Measurements from ENCODE around the gene SCN1A. TPM values are rescaled to one million over a fixed set of nuclear protein-coding genes. Genes with fewer than 3 reads are reported as not detected.

Gene SCN1A
- total and polyA plus RNA-seq, 2 of the 13 experiments (the other 11 are each of a cell fraction or from before 2014, with no cell fraction given) = 19.9 to 39.4 TPM

DNA sequence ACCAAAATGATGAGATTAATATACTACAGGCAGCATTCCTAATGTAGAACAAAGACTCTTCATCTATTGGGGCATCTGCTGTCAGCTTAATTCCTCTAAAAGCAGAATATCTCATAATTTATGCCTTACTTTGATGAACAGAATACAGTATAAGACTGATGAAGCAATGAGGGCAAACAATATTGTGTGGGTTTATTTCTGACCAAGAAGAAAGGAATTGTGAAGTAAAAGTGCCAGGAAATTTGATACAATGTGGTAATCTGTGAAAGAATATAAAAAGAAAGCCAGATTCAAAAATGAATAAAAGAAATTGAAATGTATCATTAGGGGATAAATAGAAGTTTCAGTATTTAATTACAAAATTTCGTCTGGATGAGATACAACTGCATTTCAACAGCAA is 95.5 kb downstream of the SCN1A start:
- Histone ChIP-seq H4K20me1 (ENCODE audit: insufficient read depth, low read length) (no peaks in the 10 kb centered on the region), H3K4me1 (ENCODE audit: insufficient read depth, low read length) (no peaks in the 10 kb centered on the region), H2AFZ (ENCODE audit: low read length) (no peak overlapping the region), H3K9ac (ENCODE audit: insufficient read depth, low read depth, low read length) (no peak overlapping the region), H3K79me2 (ENCODE audit: insufficient read depth, low read length) (no peaks in the 10 kb centered on the region), H3K9me3 (ENCODE audit: low read length) (no peaks in the 10 kb centered on the region), H3K4me2 (ENCODE audit: low read depth, low read length) (no peak overlapping the region), H3K36me3 (replicated peaks in 1 of 2; ENCODE audit: control insufficient read depth in 1 of 2, insufficient read depth in 2 of 2, low read length in 2 of 2) (no peaks in the 10 kb centered on the region), H3K27me3 (ENCODE audit: control insufficient read depth in 1 of 2, insufficient read depth in 2 of 2, low read length in 2 of 2) (no peaks in the 10 kb centered on the region), H3K27ac (ENCODE audit: extremely low read length, insufficient read depth, low read length) (no peak overlapping the region), H3K4me3 (replicated peaks in 1 of 3; ENCODE audit: insufficient read depth in 1 of 3, low read depth in 2 of 3, low read length in 3 of 3) (no peak overlapping the region)
- TF ChIP-seq KLF11 (CRISPR knock-in tag; IDR thresholded peaks at IDR 0.05) (no peak), SMARCE1 (IDR thresholded peaks at IDR 0.05; ENCODE audit: borderline replicate concordance) (no peak), MXI1 (IDR thresholded peaks at IDR 0.05; ENCODE audit: borderline replicate concordance, low read depth, low read length) (no peak), KDM2A (CRISPR knock-in tag; IDR thresholded peaks at IDR 0.05; ENCODE audit: borderline replicate concordance, low read depth) (no peak), CEBPG (CRISPR knock-in tag; IDR thresholded peaks at IDR 0.05) (no peak), YEATS2 (CRISPR knock-in tag; IDR thresholded peaks at IDR 0.05; ENCODE audit: borderline replicate concordance) (no peak), ARNTL (CRISPR knock-in tag; IDR thresholded peaks at IDR 0.05) (no peak), RELA (CRISPR knock-in tag; IDR thresholded peaks at IDR 0.05) (no peak), ZNF746 (CRISPR knock-in tag; IDR thresholded peaks at IDR 0.05) (no peak)
- TF ChIP-seq, protein P1, sequence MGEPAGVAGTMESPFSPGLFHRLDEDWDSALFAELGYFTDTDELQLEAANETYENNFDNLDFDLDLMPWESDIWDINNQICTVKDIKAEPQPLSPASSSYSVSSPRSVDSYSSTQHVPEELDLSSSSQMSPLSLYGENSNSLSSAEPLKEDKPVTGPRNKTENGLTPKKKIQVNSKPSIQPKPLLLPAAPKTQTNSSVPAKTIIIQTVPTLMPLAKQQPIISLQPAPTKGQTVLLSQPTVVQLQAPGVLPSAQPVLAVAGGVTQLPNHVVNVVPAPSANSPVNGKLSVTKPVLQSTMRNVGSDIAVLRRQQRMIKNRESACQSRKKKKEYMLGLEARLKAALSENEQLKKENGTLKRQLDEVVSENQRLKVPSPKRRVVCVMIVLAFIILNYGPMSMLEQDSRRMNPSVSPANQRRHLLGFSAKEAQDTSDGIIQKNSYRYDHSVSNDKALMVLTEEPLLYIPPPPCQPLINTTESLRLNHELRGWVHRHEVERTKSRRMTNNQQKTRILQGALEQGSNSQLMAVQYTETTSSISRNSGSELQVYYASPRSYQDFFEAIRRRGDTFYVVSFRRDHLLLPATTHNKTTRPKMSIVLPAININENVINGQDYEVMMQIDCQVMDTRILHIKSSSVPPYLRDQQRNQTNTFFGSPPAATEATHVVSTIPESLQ (CRISPR knock-in tag; conservative IDR thresholded peaks at IDR 0.05) = no peak
- ChIA-PET CTCF (ENCODE audit: low intra/inter-chr PET ratio, low total read pairs) (no interaction called here), POLR2A (no interaction called here)
- FAIRE-seq (no peak), DNase-seq (ENCODE audit: low spot score) (no peak), ATAC-seq (no peak)
- intact Hi-C loops (cut with micrococcal nuclease; ENCODE audit: unreplicated experiment) (no loop called here), in situ Hi-C loops (cut with HindIII; ENCODE audit: extremely low pct_ligation_motif_present, low pct_unique_long_range_greater_than_20kb) (no loop called here)
- no TSS peak for BruUV-seq (replicated peaks)
- WGBS (ENCODE audit: low lambda C conversion rate) = 34% methylated on average over 1 of the region's 1 CpG
